Superior temporal gyrus (tissue), 1 donor: ENCODE data around the gene SDHB.

Experiments used
- DNase-seq: peaks from one replicate; pipeline ENCODE4 v3.0.0-alpha.2; 2016; ENCODE audit errors: extremely low spot score

SDHB gene

DNA sequence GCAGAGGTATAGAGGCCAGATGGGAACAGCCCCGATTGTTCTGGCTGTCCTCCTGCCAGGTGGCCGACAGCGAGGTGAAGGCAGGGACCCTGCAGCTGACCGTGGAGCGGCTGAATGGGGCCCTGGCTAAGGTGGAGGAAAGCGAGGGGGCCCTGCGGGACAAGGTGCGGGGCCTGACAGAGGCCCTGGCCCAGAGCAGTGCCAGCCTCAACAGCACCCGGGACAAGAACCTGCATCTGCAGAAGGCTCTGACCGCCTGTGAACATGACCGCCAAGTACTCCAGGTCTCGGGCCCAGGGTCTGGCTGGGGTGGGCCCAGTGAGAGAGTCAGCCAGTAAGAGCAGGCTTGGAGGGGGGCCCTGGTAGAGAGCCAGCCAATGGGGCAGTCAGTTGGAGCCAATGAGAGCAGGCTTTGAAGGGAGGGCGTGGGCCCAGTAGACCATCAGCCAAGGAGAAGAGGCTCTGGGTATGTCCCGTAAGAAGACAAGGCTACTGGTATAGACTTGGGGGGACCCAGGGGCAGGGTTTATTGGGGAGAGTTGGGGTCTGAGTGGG, 84.7 kb downstream of the SDHB start:
- DNase-seq, result no peak
